Measurements from ENCODE around the gene RETREG1. TPM values are rescaled to one million over a fixed set of nuclear protein-coding genes. Genes with fewer than 3 reads are reported as not detected.

The RETREG1 gene
- total RNA-seq, 1 donor from 2014 or later = 8.3 TPM

DNA sequence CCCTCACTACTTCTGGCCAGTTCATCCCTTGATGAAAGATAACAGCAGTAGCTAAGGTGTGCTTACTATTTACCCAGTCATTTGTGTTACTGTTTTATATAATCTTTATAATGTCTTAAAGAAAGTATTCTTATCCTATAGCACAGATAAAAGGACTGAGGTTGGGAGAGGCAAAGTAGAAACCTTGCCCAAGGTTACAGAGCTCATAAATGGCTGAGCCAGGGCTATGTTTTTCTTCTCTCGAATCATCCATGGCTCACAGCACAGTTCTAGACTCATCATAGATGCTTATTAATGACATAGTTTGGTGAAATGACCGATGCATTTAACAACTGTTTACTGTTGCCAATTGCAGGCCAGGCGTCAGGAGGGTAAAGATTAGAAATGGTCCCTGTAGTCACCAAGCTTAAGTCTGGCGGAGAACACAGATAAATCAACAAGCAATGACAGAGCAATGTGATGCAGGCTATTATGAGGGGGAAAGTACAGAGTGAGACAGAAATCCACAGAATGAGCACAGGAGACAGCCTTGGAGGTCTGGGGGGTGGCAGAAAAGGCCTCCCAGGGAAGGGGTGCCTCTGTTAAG lies 85.6 kb downstream of the RETREG1 start:
- DNase-seq (ENCODE audit: low spot score in 2 of 2, unreplicated experiment in 2 of 2) = no peak
- H3K27ac Mint-ChIP-seq = no peak overlapping the region

GRCh38 chr5:16529306-16529705 lies 87.5 kb downstream of the RETREG1 start:
- no peaks in the 10 kb centered on the region for H3K36me3 Mint-ChIP-seq
- H3K27ac Mint-ChIP-seq = no peak overlapping the region
- H3K9me3 Mint-ChIP-seq = no peaks in the 10 kb centered on the region
- H3K27me3 Mint-ChIP-seq (ENCODE audit: low read depth) = peaks cover under 1% of the 10 kb centered on the region
- no peak for TF ChIP-seq CTCF (IDR thresholded peaks at IDR 0.05; ENCODE audit: unreplicated experiment)
- no peak overlapping the region for H3K4me3 Mint-ChIP-seq
- peaks cover 4% of the 10 kb centered on the region for H3K4me1 Mint-ChIP-seq
- no peak for DNase-seq (ENCODE audit: low spot score in 2 of 2, unreplicated experiment in 2 of 2)

More for the DNA sequence above, 85.6 kb downstream of the RETREG1 start:
- Mint-ChIP-seq H3K4me3 (no peak overlapping the region), H3K9me3 (no peaks in the 10 kb centered on the region), H3K4me1 (peaks cover 4% of the 10 kb centered on the region), H3K27me3 (ENCODE audit: low read depth) (no peaks in the 10 kb centered on the region), H3K36me3 (no peaks in the 10 kb centered on the region)
- no peak for TF ChIP-seq CTCF (IDR thresholded peaks at IDR 0.05; ENCODE audit: unreplicated experiment)

DNA sequence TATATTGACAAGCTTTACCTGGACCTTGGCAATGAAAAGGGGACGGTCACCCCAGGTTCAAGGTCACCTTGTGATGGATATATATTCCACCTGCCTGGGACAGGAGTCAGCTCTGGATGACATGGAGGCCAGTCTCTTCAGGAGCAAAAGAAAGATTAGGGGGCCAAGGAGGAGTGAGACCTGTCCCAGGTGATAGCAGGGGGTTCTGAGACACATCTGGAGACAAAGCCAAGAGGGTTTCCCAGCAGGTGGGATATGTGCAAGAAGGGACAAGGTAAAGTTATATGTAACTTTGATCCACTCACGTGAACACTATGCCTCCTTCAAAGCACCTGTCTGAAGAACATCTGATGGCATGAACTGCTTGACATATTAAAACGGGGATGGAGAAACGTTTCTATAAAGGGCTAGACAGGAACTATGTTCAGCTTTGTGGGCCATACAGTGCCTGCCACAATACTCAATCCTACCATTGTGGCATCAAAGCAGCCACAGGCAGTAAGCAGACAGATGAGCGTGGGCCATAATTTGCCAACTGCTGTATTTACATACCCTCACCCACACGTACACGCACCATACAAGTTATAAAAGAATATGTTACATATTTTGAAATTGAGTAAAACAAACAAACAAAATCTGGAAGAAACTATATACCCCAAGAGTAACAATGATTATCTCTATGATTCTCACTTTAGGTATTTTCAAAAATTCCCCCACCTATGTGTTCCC lies 88.3 kb downstream of the RETREG1 start:
- no peak for DNase-seq (ENCODE audit: low spot score in 2 of 2, unreplicated experiment in 2 of 2)
- Mint-ChIP-seq H3K27ac (no peak overlapping the region), H3K27me3 (ENCODE audit: low read depth) (peaks cover 7% of the 10 kb centered on the region)

DNA sequence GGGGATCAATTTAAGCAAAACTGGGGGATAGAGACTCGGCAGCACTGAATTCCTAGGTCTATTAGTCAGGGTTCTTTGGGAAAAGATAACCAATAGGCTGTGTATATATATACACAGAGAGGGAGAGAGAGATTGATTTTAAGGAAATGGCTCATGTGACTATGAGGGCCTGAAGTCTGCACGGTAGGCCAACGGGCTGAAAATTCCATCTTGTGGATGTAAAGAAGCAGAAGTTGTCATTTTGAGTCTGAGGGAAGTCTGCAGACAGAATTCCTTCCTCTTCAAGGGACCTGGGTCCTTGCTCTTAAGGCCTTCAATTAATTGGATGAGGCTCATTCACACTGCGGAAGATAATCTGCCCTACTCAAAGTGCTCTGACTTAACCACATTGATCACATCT lies 91.1 kb downstream of the RETREG1 start:
- TF ChIP-seq CTCF (IDR thresholded peaks at IDR 0.05; ENCODE audit: unreplicated experiment) = no peak
- no peak overlapping the region for H3K4me3 Mint-ChIP-seq
- DNase-seq (ENCODE audit: low spot score in 2 of 2, unreplicated experiment in 2 of 2) = no peak
- peaks cover 9% of the 10 kb centered on the region for H3K4me1 Mint-ChIP-seq
- H3K9me3 Mint-ChIP-seq = no peaks in the 10 kb centered on the region
- peaks cover 7% of the 10 kb centered on the region for H3K27me3 Mint-ChIP-seq (ENCODE audit: low read depth)
- no peak overlapping the region for H3K27ac Mint-ChIP-seq
- H3K36me3 Mint-ChIP-seq = no peaks in the 10 kb centered on the region

More for the DNA sequence above, 88.3 kb downstream of the RETREG1 start:
- Mint-ChIP-seq H3K9me3 (no peaks in the 10 kb centered on the region), H3K36me3 (no peaks in the 10 kb centered on the region), H3K4me3 (no peak overlapping the region), H3K4me1 (peaks cover 4% of the 10 kb centered on the region)
- TF ChIP-seq CTCF (IDR thresholded peaks at IDR 0.05; ENCODE audit: unreplicated experiment) = no peak

DNA sequence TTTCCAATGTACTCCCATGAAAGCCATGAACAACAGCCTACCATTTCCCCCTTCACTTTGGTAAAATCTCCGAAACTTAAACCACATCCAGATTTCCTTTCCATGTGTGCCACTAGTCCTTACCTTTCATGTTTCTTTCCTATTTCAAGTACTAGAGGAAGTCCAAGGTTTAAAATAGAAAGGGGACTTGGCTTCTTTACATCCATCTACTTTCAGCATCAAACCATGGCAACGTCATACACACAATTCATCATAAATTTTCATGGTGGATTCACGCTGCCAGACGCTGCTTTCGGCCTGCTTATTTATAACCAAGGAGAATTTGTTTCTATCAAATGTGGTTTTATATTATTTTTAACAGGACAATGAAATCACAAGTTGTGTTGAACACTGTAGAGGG lies 92.5 kb downstream of the RETREG1 start:
- Mint-ChIP-seq H3K9me3 (no peaks in the 10 kb centered on the region), H3K4me1 (peaks cover 9% of the 10 kb centered on the region), H3K36me3 (no peaks in the 10 kb centered on the region), H3K4me3 (no peak overlapping the region), H3K27ac (no peak overlapping the region), H3K27me3 (ENCODE audit: low read depth) (peaks cover 7% of the 10 kb centered on the region)
- no peak for TF ChIP-seq CTCF (IDR thresholded peaks at IDR 0.05; ENCODE audit: unreplicated experiment)
- no peak for DNase-seq (ENCODE audit: low spot score in 2 of 2, unreplicated experiment in 2 of 2)

All from mesothelial cell of epicardium (in vitro differentiated cells).